Activated CD8-positive, alpha-beta T cell treated with anti-CD3 and anti-CD28 coated beads for 36 hours (primary cell): ENCODE measurements around the gene ULK2. TPM values are rescaled to one million over a fixed set of nuclear protein-coding genes. Genes with fewer than 3 reads are reported as not detected.

Experiments used
- ATAC-seq: fragments of 200-7000 bp; cut with Tn5 transposase; one replicate; pipeline ENCODE4 v1.10.0; 2021; ENCODE audit warnings: mild to moderate bottlenecking, moderate library complexity
- CTCF ChIA-PET: fragments of 350-600 bp; sonication (Branson Sonifier 250); formaldehyde crosslinking; loops from one replicate; lab custom pipeline; 2021; ENCODE audit warnings: antibody characterized with exemption; lab: Charles Lee
- POLR2A ChIA-PET: fragments of 350-600 bp; sonication (Branson Sonifier 250); formaldehyde crosslinking; loops from one replicate; lab custom pipeline; 2021; ENCODE audit warnings: antibody characterized with exemption; lab: Charles Lee
- DNase-seq: peaks from one replicate; pipeline ENCODE4 v3.0.0-alpha.2; 2020
- H3K27ac Mint-ChIP-seq: one replicate; pipeline ENCODE4 v1.8.0; 2021; ENCODE audit warnings: mild to moderate bottlenecking, mixed read lengths
- H3K27me3 Mint-ChIP-seq: one replicate; pipeline ENCODE4 v1.8.0; 2021; ENCODE audit warnings: mixed read lengths
- H3K36me3 Mint-ChIP-seq: one replicate; pipeline ENCODE4 v1.8.0; 2021; ENCODE audit warnings: low read depth, mixed read lengths
- H3K4me1 Mint-ChIP-seq: one replicate; pipeline ENCODE4 v1.8.0; 2021; ENCODE audit warnings: low read depth, mixed read lengths
- H3K4me3 Mint-ChIP-seq: one replicate; pipeline ENCODE4 v1.8.0; 2021; ENCODE audit warnings: mild to moderate bottlenecking, moderate library complexity, mixed read lengths
- H3K9me3 Mint-ChIP-seq: one replicate; pipeline ENCODE4 v1.8.0; 2021; ENCODE audit warnings: mixed read lengths
- CTCF ChIP-seq: fragments of 200-600 bp; IDR thresholded peaks from one replicate; pipeline ENCODE4 v1.8.0; 2022; ENCODE audit warnings: antibody characterized with exemption, mild to moderate bottlenecking
- intact Hi-C: fragments of 100-400 bp; cut with micrococcal nuclease; formaldehyde crosslinking; loops from one replicate; pipeline ENCODE4 v1.10.0; 2022
- total RNA-seq, 2 experiments: library from RNA; stranded (reverse); gene quantifications; one replicate each; pipeline ENCODE4 v1.2.3, GENCODE V29; 2021

Gene ULK2
- total RNA-seq, 2 experiments from 2014 or later, result 6.3 TPM

- no peaks in the 10 kb centered on the region for H3K4me1 Mint-ChIP-seq
- H3K27me3 Mint-ChIP-seq, result no peaks in the 10 kb centered on the region
- no peak overlapping the region for H3K27ac Mint-ChIP-seq
- intact Hi-C loops, result no loop called here
- no peaks in the 10 kb centered on the region for H3K9me3 Mint-ChIP-seq
- ATAC-seq (no peak), DNase-seq (no peak)
- H3K4me3 Mint-ChIP-seq, result no peak overlapping the region
- no peak for TF ChIP-seq CTCF
- ChIA-PET CTCF (no interaction called here), POLR2A (no interaction called here)
- peaks cover 46% of the 10 kb centered on the region for H3K36me3 Mint-ChIP-seq
Observed at GRCh38 chr17:19905502-19905901, 37.8 kb upstream of the ULK2 start.

GRCh38 chr17:19904924-19905323 is 37.2 kb upstream of the ULK2 start:
- POLR2A ChIA-PET, result no interaction called here
- H3K4me3 Mint-ChIP-seq, result no peak overlapping the region
- no peaks in the 10 kb centered on the region for H3K4me1 Mint-ChIP-seq
- peaks cover 47% of the 10 kb centered on the region for H3K36me3 Mint-ChIP-seq
- TF ChIP-seq CTCF, result no peak
- H3K27ac Mint-ChIP-seq, result no peak overlapping the region
- no peaks in the 10 kb centered on the region for H3K9me3 Mint-ChIP-seq
- CTCF ChIA-PET, result no interaction called here
- no peak for ATAC-seq
- no peaks in the 10 kb centered on the region for H3K27me3 Mint-ChIP-seq
- intact Hi-C loops, result no loop called here
- DNase-seq, result no peak

- DNase-seq (no peak), ATAC-seq (no peak)
- Mint-ChIP-seq H3K36me3 (peaks cover 44% of the 10 kb centered on the region), H3K4me3 (no peak overlapping the region), H3K9me3 (no peaks in the 10 kb centered on the region), H3K27ac (no peak overlapping the region), H3K27me3 (no peaks in the 10 kb centered on the region), H3K4me1 (no peaks in the 10 kb centered on the region)
- no peak for TF ChIP-seq CTCF
- CTCF ChIA-PET, result no interaction called here
- intact Hi-C loops, result no loop called here
- POLR2A ChIA-PET, result no interaction called here
Observed at GRCh38 chr17:19904412-19904811, 36.7 kb upstream of the ULK2 start.

GRCh38 chr17:19900809-19901208 is 33.1 kb upstream of the ULK2 start:
- no peaks in the 10 kb centered on the region for H3K4me1 Mint-ChIP-seq
- no peak for DNase-seq
- H3K4me3 Mint-ChIP-seq, result no peak overlapping the region
- TF ChIP-seq CTCF, result no peak
- POLR2A ChIA-PET, result interaction anchor here (0.6 to 1.8 kb wide), 3 partner anchors 19 to 77 kb away, joined by 3 to 6 read pairs (median 6); partner anchors contain the start of genes AKAP10 and ULK2
- intact Hi-C loops, result no loop called here
- no peak for ATAC-seq
- peaks cover 24% of the 10 kb centered on the region for H3K36me3 Mint-ChIP-seq
- H3K27ac Mint-ChIP-seq, result no peak overlapping the region
- no peaks in the 10 kb centered on the region for H3K27me3 Mint-ChIP-seq
- H3K9me3 Mint-ChIP-seq, result no peaks in the 10 kb centered on the region
- CTCF ChIA-PET, result no interaction called here

GRCh38 chr17:19897903-19898302 is 30.2 kb upstream of the ULK2 start:
- no peaks in the 10 kb centered on the region for H3K27me3 Mint-ChIP-seq
- no peaks in the 10 kb centered on the region for H3K4me1 Mint-ChIP-seq
- no peaks in the 10 kb centered on the region for H3K9me3 Mint-ChIP-seq
- ATAC-seq (no peak), DNase-seq (no peak)
- peaks cover 7% of the 10 kb centered on the region for H3K36me3 Mint-ChIP-seq
- H3K4me3 Mint-ChIP-seq, result no peak overlapping the region
- POLR2A ChIA-PET, result interaction anchor here (0.6 kb wide), 1 partner anchor 33 kb away, joined by 3 read pairs; no protein-coding TSS in a partner anchor
- intact Hi-C loops, result no loop called here
- TF ChIP-seq CTCF, result no peak
- no peak overlapping the region for H3K27ac Mint-ChIP-seq
- CTCF ChIA-PET, result interaction anchor here (0.6 kb wide), 1 partner anchor 1155 kb away, joined by 3 read pairs; no protein-coding TSS in a partner anchor
